H1 (cell line): Measurements from ENCODE around the gene LDLRAP1. TPM values are rescaled to one million over a fixed set of nuclear protein-coding genes. Genes with fewer than 3 reads are reported as not detected.
A peak's percentile ranks its signal among the peaks of the same experiment; 100 is the strongest.

Source experiments
- CTCF ChIA-PET: fragments of 300-600 bp; sonication (Branson Sonifier 250); formaldehyde crosslinking; loops from one replicate; lab custom pipeline; 2021; ENCODE audit not compliant: partially characterized antibody; lab: Charles Lee
- POLR2A ChIA-PET: fragments of 300-600 bp; sonication (Branson Sonifier 250); formaldehyde crosslinking; loops from one replicate; lab custom pipeline; 2021; ENCODE audit warnings: inconsistent platforms; ENCODE audit not compliant: partially characterized antibody; lab: Charles Lee
- DNase-seq, 2 experiments: peaks; one replicate each; pipeline versions ENCODE4 v3.0.0 to v3.0.0-alpha.2; 2010 to 2022; ENCODE audit warnings: low spot score in 2 of 2, low read depth in 1 of 2, mixed read lengths in 1 of 2
- FAIRE-seq: peaks from 2 replicates; lab custom pipeline; 2011; peaks lifted over from hg19 to GRCh38; lab: Jason Lieb, UNC
- H2AFZ ChIP-seq: 2 replicates; pipeline ENCODE4 v1.8.1; 2012; ENCODE audit warnings: low read length, inconsistent platforms
- H2AK5ac ChIP-seq: 2 replicates; pipeline ENCODE4 v1.6.1; 2013; ENCODE audit warnings: low read depth, low read length
- H2BK120ac ChIP-seq: replicated peaks from 2 replicates; pipeline ENCODE3; 2013; ENCODE audit warnings: low read depth, low read length, inconsistent platforms
- H2BK12ac ChIP-seq: 2 replicates; pipeline ENCODE4 v1.6.1; 2013; ENCODE audit warnings: low read depth, low read length
- H2BK15ac ChIP-seq: 2 replicates; pipeline ENCODE4 v1.6.1; 2013; ENCODE audit warnings: low read length
- H2BK20ac ChIP-seq: 2 replicates; pipeline ENCODE4 v1.6.1; 2013; ENCODE audit warnings: low read length
- H2BK5ac ChIP-seq: 2 replicates; pipeline ENCODE4 v1.6.1; 2013; ENCODE audit warnings: low read depth, low read length
- H3K14ac ChIP-seq: 2 replicates; pipeline ENCODE4 v1.6.1; 2013; ENCODE audit warnings: inconsistent platforms; ENCODE audit not compliant: insufficient read length
- H3K18ac ChIP-seq: 2 replicates; pipeline ENCODE4 v1.6.1; 2013; ENCODE audit warnings: low read length; ENCODE audit errors: extremely low read depth
- H3K23ac ChIP-seq: 2 replicates; pipeline ENCODE4 v1.6.1; 2013; ENCODE audit warnings: inconsistent platforms; ENCODE audit not compliant: insufficient read length
- H3K23me2 ChIP-seq: 2 replicates; pipeline ENCODE4 v1.6.1; 2013; ENCODE audit warnings: low read depth, low read length
- H3K27ac ChIP-seq: 2 replicates; pipeline ENCODE4 v1.6.1; 2011; ENCODE audit warnings: low read depth, low read length, inconsistent platforms
- H3K27me3 ChIP-seq, 4 experiments: replicated peaks in 1 of 4; 1 replicate in 1 of 4; 2 replicates in 3 of 4; pipeline versions ENCODE4 v1.6.1 to v1.8.1; 2011 to 2013; ENCODE audit warnings: low read length in 3 of 4, mild to moderate bottlenecking in 3 of 4, inconsistent platforms in 2 of 4, mixed read lengths in 2 of 4, moderate library complexity in 1 of 4; ENCODE audit not compliant: control insufficient read depth in 3 of 4, insufficient read depth in 3 of 4; ENCODE audit errors: extremely low read depth in 1 of 4
- H3K36me3 ChIP-seq, 4 experiments: 2 replicates each; pipeline versions ENCODE4 v1.6.1 to v1.8.1; 2011 to 2013; ENCODE audit warnings: mild to moderate bottlenecking in 4 of 4, low read length in 3 of 4, moderate library complexity in 2 of 4, control low read depth in 1 of 4, inconsistent platforms in 1 of 4; ENCODE audit not compliant: insufficient read depth in 4 of 4, control insufficient read depth in 2 of 4
- H3K4ac ChIP-seq: replicated peaks from 2 replicates; pipeline ENCODE3; 2013; ENCODE audit warnings: low read length, low read depth, mixed read lengths, inconsistent platforms; ENCODE audit not compliant: insufficient read length
- H3K4me1 ChIP-seq, 4 experiments: replicated peaks in 1 of 4; 1 replicate in 1 of 4; 2 replicates in 3 of 4; pipeline versions ENCODE4 v1.6.1 to v1.8.1; 2011 to 2013; ENCODE audit warnings: low read length in 3 of 4, inconsistent platforms in 2 of 4, mixed read lengths in 1 of 4; ENCODE audit not compliant: insufficient read depth in 4 of 4, control insufficient read depth in 3 of 4
- H3K4me2 ChIP-seq, 2 experiments: 2 replicates each; pipeline versions ENCODE4 v1.6.1 to v1.8.1; 2011 to 2013; ENCODE audit warnings: low read depth in 2 of 2, low read length in 2 of 2, control low read depth in 1 of 2, inconsistent platforms in 1 of 2, mild to moderate bottlenecking in 1 of 2; ENCODE audit not compliant: insufficient read depth in 1 of 2
- H3K4me3 ChIP-seq, 4 experiments: fragments of 200-600, 300-600 bp in 1 of 4; sonication (generic), shearing (Covaris generic), sonication (Bioruptor Twin) in 1 of 4; 2 replicates each; pipeline versions ENCODE4 v1.5.1 to v1.8.1; 2011 to 2016; ENCODE audit warnings: low read length in 4 of 4, low read depth in 3 of 4, control low read depth in 2 of 4, inconsistent platforms in 2 of 4, mild to moderate bottlenecking in 2 of 4, mixed read lengths in 1 of 4, moderate library complexity in 1 of 4; ENCODE audit not compliant: insufficient read depth in 2 of 4; ENCODE audit errors: extremely low read depth in 1 of 4
- H3K56ac ChIP-seq: replicated peaks from 2 replicates; pipeline ENCODE3; 2013; ENCODE audit warnings: low read depth, mild to moderate bottlenecking, mixed read lengths, low read length, inconsistent platforms; ENCODE audit not compliant: insufficient read length
- H3K79me1 ChIP-seq: 2 replicates; pipeline ENCODE4 v1.6.1; 2013; ENCODE audit warnings: low read depth, low read length, control low read depth
- H3K79me2 ChIP-seq, 2 experiments: 2 replicates each; pipeline versions ENCODE4 v1.6.1 to v1.8.1; 2012 to 2013; ENCODE audit warnings: low read length in 2 of 2, mild to moderate bottlenecking in 2 of 2, inconsistent platforms in 1 of 2; ENCODE audit not compliant: insufficient read depth in 2 of 2, control insufficient read depth in 1 of 2
- H3K9ac ChIP-seq, 4 experiments: replicated peaks in 1 of 4; 1 replicate in 1 of 4; 2 replicates in 3 of 4; pipeline versions ENCODE4 v1.6.1 to v1.8.1; 2011 to 2013; ENCODE audit warnings: low read depth in 3 of 4, low read length in 3 of 4, control low read depth in 2 of 4, mild to moderate bottlenecking in 2 of 4, moderate library complexity in 2 of 4, inconsistent platforms in 1 of 4; ENCODE audit errors: extremely low read depth in 1 of 4
- H3K9me3 ChIP-seq, 2 experiments: 2 replicates each; pipeline versions ENCODE4 v1.6.1 to v1.8.1; 2012 to 2013; ENCODE audit warnings: mild to moderate bottlenecking in 2 of 2, moderate library complexity in 2 of 2, control low read depth in 1 of 2, inconsistent platforms in 1 of 2, low read depth in 1 of 2, low read length in 1 of 2, mixed read lengths in 1 of 2; ENCODE audit not compliant: insufficient read depth in 2 of 2
- H4K20me1 ChIP-seq, 2 experiments: replicated peaks in 1 of 2; 2 replicates each; pipeline versions ENCODE3 to v1.8.1; 2011 to 2013; ENCODE audit warnings: inconsistent platforms in 2 of 2, low read length in 2 of 2, mild to moderate bottlenecking in 1 of 2; ENCODE audit not compliant: insufficient read depth in 2 of 2, control insufficient read depth in 1 of 2
- H4K5ac ChIP-seq: 2 replicates; pipeline ENCODE4 v1.6.1; 2013; ENCODE audit warnings: low read length, low read depth, mixed read lengths, inconsistent platforms; ENCODE audit not compliant: insufficient read length
- H4K8ac ChIP-seq: 2 replicates; pipeline ENCODE4 v1.8.0; 2013; ENCODE audit warnings: mild to moderate bottlenecking, moderate library complexity, low read length, inconsistent platforms; ENCODE audit not compliant: insufficient read depth; ENCODE audit errors: extremely low read depth
- H4K91ac ChIP-seq: replicated peaks from 2 replicates; pipeline ENCODE3; 2013; ENCODE audit warnings: low read length, mixed read lengths, inconsistent platforms; ENCODE audit not compliant: insufficient read length
- CREB1 ChIP-seq: IDR thresholded peaks from 2 replicates; pipeline ENCODE4 v1.6.1; 2012; ENCODE audit warnings: inconsistent platforms
- WGBS, 2 experiments: shearing (Covaris generic) in 1 of 2; methylation state at CpG; one replicate each; pipeline versions ENCODE4 v1.1.6 to v1.1.7; 2013 to 2015; ENCODE audit warnings: low lambda C conversion rate in 2 of 2, mixed read lengths in 2 of 2, inconsistent platforms in 1 of 2, low coverage in 1 of 2, missing lambda C conversion rate in 1 of 2; ENCODE audit not compliant: insufficient replicate concordance in 2 of 2, insufficient coverage in 1 of 2, insufficient read length in 1 of 2; ENCODE audit errors: extremely low coverage in 1 of 2, missing lambda C conversion rate in 1 of 2; 5-methylcytosine and 5-hydroxymethylcytosine counted together
- polyA plus RNA-seq, 7 experiments: library from polyadenylated mRNA; depleted of rRNA in 3 of 7; stranded (reverse) in 5 of 7; unstranded in 2 of 7; fragments of >200 nt in 5 of 7; fragments of 200-250 nt in 2 of 7; gene quantifications; 1 replicate in 5 of 7; 2 replicates in 1 of 7; 4 replicates in 1 of 7; pipeline versions ENCODE4 v1.2.1 to v1.2.3, GENCODE V29; 2011 to 2013; ENCODE audit warnings: missing spikeins in 2 of 7, mixed read lengths in 2 of 7
- total RNA-seq: library from RNA; stranded (reverse); fragmentation: NEBNext Ultra II Directional; extraction: Animal tissue kit (Norgen Biotek cat#: 25700); gene quantifications from 2 replicates; pipeline ENCODE4 v1.2.1, GENCODE V29; 2021

The LDLRAP1 gene
- total and polyA plus RNA-seq, 2 of the 8 experiments (the other 6 are each of a cell fraction or from before 2014, with no cell fraction given): 12.8 to 13.2 TPM

DNA sequence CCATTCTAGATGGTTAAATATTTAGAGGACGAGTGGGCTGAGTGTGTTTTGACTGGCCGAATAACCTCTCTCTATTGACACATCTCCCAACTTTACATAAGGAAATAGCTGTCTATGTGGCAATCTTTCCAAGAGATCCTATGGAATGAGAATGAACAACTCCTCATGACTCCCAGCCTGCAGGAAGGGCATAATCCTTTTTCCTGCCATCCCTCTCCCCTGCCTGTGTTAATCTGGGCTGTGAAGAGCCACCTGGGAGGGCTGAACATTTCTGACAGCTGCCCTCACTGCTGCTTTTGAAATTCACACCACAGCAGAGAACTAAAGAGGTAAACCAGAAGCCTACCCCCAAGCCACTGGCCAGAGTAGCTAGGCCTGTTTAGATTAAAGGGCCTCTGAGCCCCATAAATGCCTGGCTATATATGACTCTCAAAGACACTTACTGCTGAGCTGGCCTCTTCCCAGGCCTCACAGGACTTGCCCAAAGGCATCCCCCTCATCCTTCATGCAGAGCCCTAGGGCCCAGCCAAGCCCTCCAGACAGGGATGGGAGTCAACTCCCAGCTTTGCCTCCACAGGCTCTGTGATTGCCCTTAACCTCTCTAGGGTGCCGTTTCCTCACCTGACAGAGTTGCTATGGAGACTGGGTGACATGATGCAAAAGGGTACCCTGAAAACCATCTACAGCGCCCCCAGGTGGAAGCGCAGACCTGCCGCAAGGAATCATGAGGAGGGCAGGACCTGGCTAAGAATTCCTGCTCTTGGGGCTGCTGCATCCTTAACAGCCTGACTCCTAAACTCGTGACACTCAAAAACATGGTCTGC, 42.0 kb upstream of the LDLRAP1 start:
- no peak overlapping the region for H2BK20ac ChIP-seq
- no peak overlapping the region for H4K91ac ChIP-seq
- ChIA-PET POLR2A (interaction anchor here (0.5 kb wide), 1 partner anchor 64 kb away, joined by 3 read pairs; no protein-coding TSS in a partner anchor), CTCF (interaction anchor here (0.7 to 9.2 kb wide), 18 partner anchors 11 to 309 kb away, joined by 3 to 240 read pairs (median 4); partner anchors contain the start of gene RSRP1)
- H2AFZ ChIP-seq: no peak overlapping the region
- no peak overlapping the region for H3K4me2 ChIP-seq
- no peak overlapping the region for H3K14ac ChIP-seq
- H2AK5ac ChIP-seq: no peak overlapping the region
- no peak overlapping the region for H2BK12ac ChIP-seq
- H3K23ac ChIP-seq: no peak overlapping the region
- DNase-seq (peak; percentile 57 to 91), FAIRE-seq (peak; percentile 81)
- H3K27me3 ChIP-seq: no peaks in the 10 kb centered on the region
- H3K4ac ChIP-seq: no peak overlapping the region
- no peak overlapping the region for H2BK15ac ChIP-seq
- 46% methylated on average over 7 of the region's 7 CpGs; no CpG with 5 or more reads in 1 of the 2 experiments for WGBS, 2 experiments
- peaks cover 8 to 16% (median 10%) of the 10 kb centered on the region in 4 experiments for H3K4me1 ChIP-seq
- no peak overlapping the region for H3K4me3 ChIP-seq
- peaks cover 0 to 5% (median 2%) of the 10 kb centered on the region in 4 experiments; a peak in 3 of 8 replicates for H3K36me3 ChIP-seq
- no peak overlapping the region for H3K9ac ChIP-seq
- no peak overlapping the region for H3K18ac ChIP-seq
- no peak overlapping the region for H3K27ac ChIP-seq
- H3K56ac ChIP-seq: no peak overlapping the region
- H3K9me3 ChIP-seq: no peaks in the 10 kb centered on the region
- no peak overlapping the region for H2BK5ac ChIP-seq
- H4K20me1 ChIP-seq: no peaks in the 10 kb centered on the region
- H4K5ac ChIP-seq: no peak overlapping the region
- no peak overlapping the region for H4K8ac ChIP-seq
- H3K79me1 ChIP-seq: no peaks in the 10 kb centered on the region
- H2BK120ac ChIP-seq: no peak overlapping the region
- H3K79me2 ChIP-seq: no peaks in the 10 kb centered on the region
- H3K23me2 ChIP-seq: no peaks in the 10 kb centered on the region
- TF ChIP-seq CREB1: 0 out of 2 replicates have a peak, but pooled peaks have one; percentile 25
